MM.1S (cell line): ENCODE results near the gene VEZF1.
A peak's percentile ranks its signal among the peaks of the same experiment; 100 is the strongest.

Source experiments
- DNase-seq: peaks from one replicate; pipeline ENCODE4 v3.0.0-alpha.2; 2015
- H2AFZ ChIP-seq: fragments of 300-600 bp; sonication (generic); 2 replicates; pipeline ENCODE4 v1.6.0; 2016; ENCODE audit warnings: antibody characterized with exemption, low read length
- H3F3A ChIP-seq: fragments of 300-600 bp; sonication (generic); 2 replicates; pipeline ENCODE4 v1.6.1; 2016; ENCODE audit warnings: mild to moderate bottlenecking, antibody characterized with exemption, low read length, moderate library complexity, mixed read lengths; ENCODE audit not compliant: insufficient read depth
- H3K27ac ChIP-seq: fragments of 300-600 bp; sonication (generic); 2 replicates; pipeline ENCODE4 v1.5.1; 2016; ENCODE audit warnings: mild to moderate bottlenecking, low read length
- H3K27me3 ChIP-seq: fragments of 300-600 bp; sonication (generic); replicated peaks from 2 replicates; pipeline ENCODE4 v1.6.0; 2016; ENCODE audit warnings: low read length; ENCODE audit not compliant: insufficient read depth
- H3K36me3 ChIP-seq: fragments of 300-600 bp; sonication (generic); replicated peaks from 2 replicates; pipeline ENCODE4 v1.6.1; 2016; ENCODE audit warnings: mild to moderate bottlenecking, low read length, mixed read lengths; ENCODE audit not compliant: insufficient read depth
- H3K4me1 ChIP-seq: fragments of 300-600 bp; sonication (generic); 2 replicates; pipeline ENCODE4 v1.6.1; 2016; ENCODE audit warnings: low read length, mixed read lengths
- H3K4me2 ChIP-seq: fragments of 300-600 bp; sonication (generic); 2 replicates; pipeline ENCODE4 v1.6.0; 2016; ENCODE audit warnings: low read depth, low read length
- H3K4me3 ChIP-seq: fragments of 300-600 bp; sonication (generic); 2 replicates; pipeline ENCODE4 v1.5.1; 2016; ENCODE audit warnings: low read length, mixed read lengths
- H3K79me2 ChIP-seq: fragments of 300-600 bp; sonication (generic); 2 replicates; pipeline ENCODE4 v1.6.1; 2016; ENCODE audit warnings: mixed run types, low read length, mixed read lengths
- H3K9ac ChIP-seq: fragments of 300-600 bp; sonication (generic); 2 replicates; pipeline ENCODE4 v1.6.1; 2016; ENCODE audit warnings: low read length, mixed read lengths
- H3K9me2 ChIP-seq: fragments of 300-600 bp; sonication (generic); replicated peaks from 2 replicates; pipeline ENCODE4 v1.6.1; 2016; ENCODE audit warnings: mild to moderate bottlenecking, low read length, mixed read lengths; ENCODE audit not compliant: insufficient read depth
- H3K9me3 ChIP-seq: fragments of 300-600 bp; sonication (generic); replicated peaks from 2 replicates; pipeline ENCODE4 v1.6.1; 2016; ENCODE audit warnings: mild to moderate bottlenecking, low read length, mixed read lengths; ENCODE audit not compliant: insufficient read depth
- H4K20me1 ChIP-seq: fragments of 300-600 bp; sonication (generic); 2 replicates; pipeline ENCODE4 v1.6.1; 2016; ENCODE audit warnings: mild to moderate bottlenecking, low read length, moderate library complexity, mixed read lengths; ENCODE audit not compliant: insufficient read depth
- EZH2 ChIP-seq: fragments of 300-600 bp; sonication (generic); optimal IDR thresholded peaks from 2 replicates; pipeline ENCODE3; 2017; ENCODE audit warnings: low read depth, mild to moderate bottlenecking, antibody characterized with exemption, low read length, mixed read lengths
- EZH2phosphoT487 ChIP-seq: fragments of 300-600 bp; sonication (generic); IDR thresholded peaks from 2 replicates; pipeline ENCODE4 v1.6.1; 2018; ENCODE audit warnings: antibody characterized with exemption, low read length
- TF ChIP-seq, protein P1 (sequence below): fragments of 300-600 bp; sonication (generic); IDR thresholded peaks from 2 replicates; pipeline ENCODE4 v1.5.1; 2016; ENCODE audit warnings: antibody characterized with exemption, low read length, mixed read lengths

Gene VEZF1

GRCh38 chr17:58006560-58006923 is 18.5 kb upstream of the VEZF1 start:
- TF ChIP-seq, protein P1, sequence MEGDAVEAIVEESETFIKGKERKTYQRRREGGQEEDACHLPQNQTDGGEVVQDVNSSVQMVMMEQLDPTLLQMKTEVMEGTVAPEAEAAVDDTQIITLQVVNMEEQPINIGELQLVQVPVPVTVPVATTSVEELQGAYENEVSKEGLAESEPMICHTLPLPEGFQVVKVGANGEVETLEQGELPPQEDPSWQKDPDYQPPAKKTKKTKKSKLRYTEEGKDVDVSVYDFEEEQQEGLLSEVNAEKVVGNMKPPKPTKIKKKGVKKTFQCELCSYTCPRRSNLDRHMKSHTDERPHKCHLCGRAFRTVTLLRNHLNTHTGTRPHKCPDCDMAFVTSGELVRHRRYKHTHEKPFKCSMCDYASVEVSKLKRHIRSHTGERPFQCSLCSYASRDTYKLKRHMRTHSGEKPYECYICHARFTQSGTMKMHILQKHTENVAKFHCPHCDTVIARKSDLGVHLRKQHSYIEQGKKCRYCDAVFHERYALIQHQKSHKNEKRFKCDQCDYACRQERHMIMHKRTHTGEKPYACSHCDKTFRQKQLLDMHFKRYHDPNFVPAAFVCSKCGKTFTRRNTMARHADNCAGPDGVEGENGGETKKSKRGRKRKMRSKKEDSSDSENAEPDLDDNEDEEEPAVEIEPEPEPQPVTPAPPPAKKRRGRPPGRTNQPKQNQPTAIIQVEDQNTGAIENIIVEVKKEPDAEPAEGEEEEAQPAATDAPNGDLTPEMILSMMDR: no peak
- TF ChIP-seq EZH2 (no peak), EZH2phosphoT487 (no peak)
- Histone ChIP-seq H3K4me3 (peak overlapping the region; percentile 99), H3K27ac (peak overlapping the region; percentile 90), H3K9me3 (no peaks in the 10 kb centered on the region), H3K4me2 (peak overlapping the region; percentile 86), H3K4me1 (peaks cover 15% of the 10 kb centered on the region), H3K9ac (peak overlapping the region; percentile 100), H3K27me3 (no peaks in the 10 kb centered on the region), H2AFZ (peak overlapping the region; percentile 16; the same call in 1 of the 2 replicates), H3K36me3 (peaks cover 31% of the 10 kb centered on the region), H4K20me1 (peaks cover 33% of the 10 kb centered on the region), H3K79me2 (peaks cover 51% of the 10 kb centered on the region), H3K9me2 (no peaks in the 10 kb centered on the region), H3F3A (peaks cover 31% of the 10 kb centered on the region)
- DNase-seq: peak; percentile 59

- peak overlapping the region; percentile 99 for H3K4me3 ChIP-seq
- TF ChIP-seq, protein P1: no peak
- TF ChIP-seq EZH2phosphoT487 (no peak), EZH2 (no peak)
- peak overlapping the region; percentile 86 for H3K4me2 ChIP-seq
- H3K9me3 ChIP-seq: no peaks in the 10 kb centered on the region
- peaks cover 33% of the 10 kb centered on the region for H4K20me1 ChIP-seq
- peaks cover 31% of the 10 kb centered on the region for H3K36me3 ChIP-seq
- no peaks in the 10 kb centered on the region for H3K9me2 ChIP-seq
- H3F3A ChIP-seq: peaks cover 37% of the 10 kb centered on the region
- H2AFZ ChIP-seq: no peak overlapping the region
- no peak overlapping the region; the same call in 1 of the 2 replicates for H3K27ac ChIP-seq
- H3K9ac ChIP-seq: peak overlapping the region; percentile 100
- H3K79me2 ChIP-seq: peaks cover 51% of the 10 kb centered on the region
- H3K27me3 ChIP-seq: no peaks in the 10 kb centered on the region
- DNase-seq: no peak
- H3K4me1 ChIP-seq: peaks cover 15% of the 10 kb centered on the region
Observed at GRCh38 chr17:58005728-58006559, 17.9 kb upstream of the VEZF1 start.

GRCh38 chr17:58005031-58005727 is 17.1 kb upstream of the VEZF1 start:
- Histone ChIP-seq H3K27ac (no peak overlapping the region), H3K36me3 (peaks cover 31% of the 10 kb centered on the region), H3K4me1 (peaks cover 15% of the 10 kb centered on the region), H3K9ac (peak overlapping the region; percentile 100; the same call in 1 of the 2 replicates), H3K4me2 (peak overlapping the region; percentile 86), H3K9me3 (no peaks in the 10 kb centered on the region), H4K20me1 (peaks cover 39% of the 10 kb centered on the region), H3K4me3 (peak overlapping the region; percentile 99), H3K79me2 (peaks cover 51% of the 10 kb centered on the region), H2AFZ (no peak overlapping the region), H3K9me2 (no peaks in the 10 kb centered on the region), H3K27me3 (no peaks in the 10 kb centered on the region), H3F3A (peaks cover 44% of the 10 kb centered on the region)
- DNase-seq: no peak
- TF ChIP-seq, protein P1: no peak
- TF ChIP-seq EZH2: no peak
- TF ChIP-seq EZH2phosphoT487: no peak
